GM06990 (cell line): ENCODE results near the gene TMC1.

Experiments
- DNase-seq: peaks from one replicate; pipeline ENCODE4 v3.0.0-alpha.2; 2011; ENCODE audit not compliant: insufficient read length; ENCODE audit errors: extremely low read depth
- H3K27me3 ChIP-seq: replicated peaks from 2 replicates; pipeline ENCODE4 v1.6.0; 2011; ENCODE audit warnings: low read length; ENCODE audit not compliant: control insufficient read depth, insufficient read depth
- H3K36me3 ChIP-seq: 2 replicates; pipeline ENCODE4 v1.5.1; 2011; ENCODE audit warnings: low read length; ENCODE audit not compliant: control insufficient read depth, insufficient read depth
- H3K4me3 ChIP-seq: replicated peaks from 2 replicates; pipeline ENCODE4 v1.5.1; 2011; ENCODE audit warnings: low read depth, mild to moderate bottlenecking, control low read depth, low read length
- CTCF ChIP-seq: IDR thresholded peaks from 2 replicates; pipeline ENCODE4 v1.5.1; 2011; ENCODE audit warnings: low read length, control low read depth, mild to moderate bottlenecking, inconsistent platforms; ENCODE audit not compliant: insufficient read depth, poor library complexity, severe bottlenecking

TMC1 gene

DNA sequence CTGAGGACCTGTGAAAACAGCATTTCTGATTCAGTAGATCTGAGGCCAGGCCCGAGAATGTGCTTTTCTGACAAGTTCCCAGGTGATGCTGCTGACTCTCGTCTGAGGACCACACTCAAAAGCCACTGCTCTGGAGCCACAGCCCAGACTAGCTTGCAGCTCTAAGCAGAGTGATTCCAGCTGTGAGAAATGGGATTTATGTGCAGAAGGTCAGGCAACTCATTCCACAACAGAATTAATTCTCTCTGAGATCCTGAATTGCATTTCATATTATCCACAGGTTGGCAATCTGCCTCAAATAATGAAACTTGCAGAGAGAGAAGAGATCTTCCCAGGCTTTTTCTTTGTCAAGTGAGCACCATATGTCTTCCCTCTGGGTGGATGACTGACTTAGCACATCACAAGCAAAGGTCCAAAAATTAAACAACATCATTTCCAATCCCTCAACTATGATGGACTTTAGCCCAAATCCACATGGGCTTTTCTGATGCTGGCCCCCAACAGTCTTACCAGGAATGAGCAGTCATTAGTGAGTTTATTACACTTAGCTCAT is 291.2 kb downstream of the TMC1 start:
- no peak for TF ChIP-seq CTCF
- H3K27me3 ChIP-seq = no peaks in the 10 kb centered on the region

DNA sequence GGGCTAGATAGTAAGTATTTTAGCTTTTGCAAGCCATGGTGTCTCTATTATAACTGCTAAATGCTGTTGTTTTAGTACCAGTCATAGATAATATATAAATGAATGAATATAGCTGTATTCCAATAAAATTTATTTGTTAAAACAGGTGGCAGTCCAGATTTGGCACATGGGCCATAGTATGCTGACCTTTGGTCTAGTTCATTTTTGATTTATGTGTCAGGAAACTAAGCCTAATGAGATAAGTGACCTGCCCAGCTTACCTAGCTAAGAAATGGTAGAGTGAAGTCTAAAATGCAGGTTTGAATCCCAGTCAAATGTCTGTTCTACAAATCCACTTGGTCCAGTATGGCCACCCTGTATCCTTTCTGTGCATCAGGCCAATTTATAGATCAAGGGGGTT is 292.1 kb downstream of the TMC1 start:
- Histone ChIP-seq H3K4me3 (no peak overlapping the region), H3K36me3 (no peaks in the 10 kb centered on the region), H3K27me3 (no peaks in the 10 kb centered on the region)
- no peak for DNase-seq
- no peak for TF ChIP-seq CTCF

More for the DNA sequence above, 291.2 kb downstream of the TMC1 start:
- DNase-seq = no peak
- no peaks in the 10 kb centered on the region for H3K36me3 ChIP-seq
- H3K4me3 ChIP-seq = no peak overlapping the region

- TF ChIP-seq CTCF = no peak
- Histone ChIP-seq H3K4me3 (no peak overlapping the region), H3K36me3 (no peaks in the 10 kb centered on the region), H3K27me3 (no peaks in the 10 kb centered on the region)
- no peak for DNase-seq
Observed at GRCh38 chr9:72814083-72814597, 292.7 kb downstream of the TMC1 start.

DNA sequence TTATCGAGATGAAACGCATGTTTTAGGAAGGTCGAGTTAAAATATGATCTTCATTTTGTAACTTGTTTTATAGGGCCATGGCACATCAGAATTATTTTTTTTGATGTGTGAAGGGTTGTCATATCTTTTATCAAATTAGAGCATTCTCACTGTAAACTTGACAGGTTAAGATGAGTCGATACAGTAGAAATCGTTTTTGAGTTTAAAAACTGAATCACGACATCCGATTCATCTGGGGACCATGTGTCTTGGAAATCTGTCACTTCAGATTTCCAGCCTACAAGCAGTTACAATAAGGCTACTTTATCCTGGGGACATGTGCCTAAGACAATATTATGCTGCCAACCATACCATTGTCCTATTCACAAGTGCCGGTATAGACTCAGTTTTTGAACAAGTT is 295.3 kb downstream of the TMC1 start:
- DNase-seq = no peak
- no peaks in the 10 kb centered on the region for H3K27me3 ChIP-seq
- TF ChIP-seq CTCF = no peak
- H3K4me3 ChIP-seq = no peak overlapping the region
- no peaks in the 10 kb centered on the region for H3K36me3 ChIP-seq

DNA sequence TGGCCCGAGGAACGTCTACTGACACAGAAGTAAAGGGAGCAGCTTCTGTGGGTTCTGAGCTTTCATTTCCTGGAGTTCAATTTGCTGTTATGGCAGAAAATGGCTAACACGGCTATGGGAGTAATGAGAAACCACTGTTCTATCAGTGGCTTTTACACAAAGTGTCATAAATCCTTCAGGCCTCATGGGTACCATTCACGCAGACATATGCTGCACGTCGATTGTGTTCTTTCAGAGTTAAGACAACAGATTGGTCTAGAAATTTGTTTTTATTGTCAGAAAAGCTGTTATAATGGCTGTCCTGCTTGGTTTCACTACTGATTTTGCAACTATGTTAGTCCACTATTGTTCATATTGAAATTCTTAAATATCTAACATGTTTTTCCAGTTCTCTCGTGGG is 296.0 kb downstream of the TMC1 start:
- Histone ChIP-seq H3K36me3 (no peaks in the 10 kb centered on the region), H3K4me3 (no peak overlapping the region), H3K27me3 (no peaks in the 10 kb centered on the region)
- no peak for TF ChIP-seq CTCF
- DNase-seq = no peak

DNA sequence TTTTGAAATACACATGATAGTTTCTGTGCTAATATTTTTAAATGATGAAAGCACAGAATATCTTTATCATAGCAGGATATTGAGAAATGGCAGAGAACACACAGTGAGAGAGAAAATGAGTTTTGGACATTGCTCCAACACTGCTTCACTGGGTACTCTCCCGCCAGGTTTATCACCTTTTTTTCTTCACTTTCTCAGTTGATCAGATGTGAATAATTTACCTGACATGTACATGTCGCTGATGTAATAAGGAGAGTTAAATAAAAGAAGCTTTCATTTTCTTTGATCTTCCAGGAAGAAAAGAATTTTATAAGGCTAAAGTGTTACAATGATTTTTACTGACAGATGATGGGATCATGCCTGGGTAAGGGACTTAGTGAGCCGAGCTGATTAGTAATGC is 297.0 kb downstream of the TMC1 start:
- Histone ChIP-seq H3K4me3 (no peak overlapping the region), H3K36me3 (no peaks in the 10 kb centered on the region), H3K27me3 (no peaks in the 10 kb centered on the region)
- no peak for TF ChIP-seq CTCF
- no peak for DNase-seq
